SK-N-MC (cell line): Measurements from ENCODE around the gene CCT7.

Experiments used
- EZH2 ChIP-seq: fragments of 200-600 bp; sonication (generic); IDR thresholded peaks from one replicate; pipeline ENCODE4 v1.6.1; 2017; ENCODE audit warnings: antibody characterized with exemption
- FOXP2 ChIP-seq: optimal IDR thresholded peaks from 2 replicates; pipeline ENCODE3; 2011; ENCODE audit warnings: mild to moderate bottlenecking, moderate library complexity; ENCODE audit not compliant: insufficient read depth; ENCODE audit errors: extremely low read length, control extremely low read depth
- POLR2AphosphoS5 ChIP-seq: IDR thresholded peaks from 2 replicates; pipeline ENCODE4 v1.6.1; 2012; ENCODE audit warnings: mild to moderate bottlenecking, low read depth, low read length, borderline replicate concordance

GRCh38 chr2:73290049-73290839 lies 56.1 kb downstream of the CCT7 start:
- TF ChIP-seq EZH2 (no peak), POLR2AphosphoS5 (no peak), FOXP2 (no peak)
